Epithelial cell of prostate (primary cell): ENCODE measurements around the gene SPRYD7.
"Not testable (repeated sequence)": the region's sequence is repeated elsewhere in the genome, so short reads cannot be mapped to it uniquely, and the experiment has no call there.

ENCODE experiments used
- DNase-seq: peaks from one replicate; pipeline ENCODE4 v3.0.0-alpha.2; 2011; ENCODE audit warnings: low read depth, low spot score
- H3K27ac ChIP-seq: fragments of 450-650 bp; 2 replicates; pipeline ENCODE4 v1.5.1; 2017; ENCODE audit warnings: mild to moderate bottlenecking

Gene SPRYD7, protein sequence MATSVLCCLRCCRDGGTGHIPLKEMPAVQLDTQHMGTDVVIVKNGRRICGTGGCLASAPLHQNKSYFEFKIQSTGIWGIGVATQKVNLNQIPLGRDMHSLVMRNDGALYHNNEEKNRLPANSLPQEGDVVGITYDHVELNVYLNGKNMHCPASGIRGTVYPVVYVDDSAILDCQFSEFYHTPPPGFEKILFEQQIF

DNA sequence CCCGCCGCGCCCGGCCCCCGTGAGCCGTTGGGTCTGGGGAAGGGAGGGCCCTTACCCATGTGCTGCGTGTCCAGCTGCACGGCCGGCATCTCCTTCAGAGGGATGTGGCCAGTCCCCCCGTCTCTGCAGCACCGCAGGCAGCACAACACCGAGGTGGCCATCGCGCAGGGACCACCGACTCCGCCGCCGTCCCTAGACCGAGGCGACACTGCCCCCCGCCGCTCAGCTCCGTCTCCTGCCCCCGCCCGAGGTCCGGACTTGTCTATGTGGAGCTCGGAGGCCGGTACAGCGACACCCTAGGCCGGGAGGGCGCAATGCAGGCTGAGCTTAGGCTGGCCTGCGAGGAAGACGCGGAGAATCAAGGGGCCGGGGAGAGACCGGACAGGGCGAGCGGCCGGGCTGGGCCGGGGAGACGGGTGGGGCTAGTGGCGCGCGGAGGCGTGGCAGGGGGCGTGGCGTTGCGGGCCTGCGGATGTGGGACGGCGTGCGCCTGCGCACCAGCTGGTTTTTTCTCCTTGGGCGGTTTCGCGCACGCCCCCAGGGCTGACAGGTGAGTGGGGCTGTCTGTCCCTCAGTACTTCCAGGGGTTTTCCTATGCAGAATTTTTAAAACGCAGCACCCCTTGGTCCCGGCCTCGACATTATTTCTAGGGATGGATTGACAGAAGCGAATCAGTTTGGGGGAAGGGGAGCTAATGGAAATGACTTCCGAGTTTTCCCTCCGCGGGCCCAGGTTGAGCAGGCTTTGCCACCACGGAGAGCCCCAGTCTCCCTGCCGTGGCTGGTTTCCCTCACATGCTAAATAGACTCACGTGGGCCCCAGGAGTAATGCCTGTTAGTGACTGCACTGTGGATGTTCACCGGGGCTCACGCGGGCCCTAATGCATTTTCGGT lies at the start of gene SPRYD7:
TSS of gene SPRYD7 (minus strand) at position 266 of the 893 bp plus-strand sequence. CDS start at position 161, 105 bp downstream.
- DNase-seq: peak; percentile 89
- H3K27ac ChIP-seq: peak within 1 kb of the TSS; percentile 83

- no peak for DNase-seq
- H3K27ac ChIP-seq: no peak overlapping the region
Measured at GRCh38 chr13:49985129-49985528, 49.0 kb upstream of the SPRYD7 start.

- no peak overlapping the region for H3K27ac ChIP-seq
- no peak for DNase-seq
Measured at GRCh38 chr13:49980266-49980665, 44.1 kb upstream of the SPRYD7 start.

DNA sequence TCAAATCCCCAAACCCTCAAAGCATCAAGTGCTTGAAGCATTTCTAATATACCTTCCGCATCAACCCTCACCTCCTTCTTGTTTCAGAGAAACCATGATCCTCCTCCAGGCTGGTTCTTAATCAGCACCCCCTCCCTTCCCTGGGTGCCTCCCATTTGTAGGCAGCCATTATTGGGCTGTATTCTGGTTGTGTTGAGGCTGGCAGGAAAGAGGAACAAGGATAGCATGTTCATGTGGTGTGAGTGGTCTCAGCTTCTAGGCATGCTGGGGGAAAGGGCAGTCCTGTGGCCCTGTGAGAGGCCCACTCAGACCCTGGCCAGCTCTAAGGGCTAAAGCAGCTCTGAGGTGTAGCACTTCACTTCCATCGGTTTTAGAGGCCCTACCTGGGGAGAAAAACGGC lies 41.9 kb upstream of the SPRYD7 start:
- no peak overlapping the region for H3K27ac ChIP-seq
- no peak for DNase-seq

DNA sequence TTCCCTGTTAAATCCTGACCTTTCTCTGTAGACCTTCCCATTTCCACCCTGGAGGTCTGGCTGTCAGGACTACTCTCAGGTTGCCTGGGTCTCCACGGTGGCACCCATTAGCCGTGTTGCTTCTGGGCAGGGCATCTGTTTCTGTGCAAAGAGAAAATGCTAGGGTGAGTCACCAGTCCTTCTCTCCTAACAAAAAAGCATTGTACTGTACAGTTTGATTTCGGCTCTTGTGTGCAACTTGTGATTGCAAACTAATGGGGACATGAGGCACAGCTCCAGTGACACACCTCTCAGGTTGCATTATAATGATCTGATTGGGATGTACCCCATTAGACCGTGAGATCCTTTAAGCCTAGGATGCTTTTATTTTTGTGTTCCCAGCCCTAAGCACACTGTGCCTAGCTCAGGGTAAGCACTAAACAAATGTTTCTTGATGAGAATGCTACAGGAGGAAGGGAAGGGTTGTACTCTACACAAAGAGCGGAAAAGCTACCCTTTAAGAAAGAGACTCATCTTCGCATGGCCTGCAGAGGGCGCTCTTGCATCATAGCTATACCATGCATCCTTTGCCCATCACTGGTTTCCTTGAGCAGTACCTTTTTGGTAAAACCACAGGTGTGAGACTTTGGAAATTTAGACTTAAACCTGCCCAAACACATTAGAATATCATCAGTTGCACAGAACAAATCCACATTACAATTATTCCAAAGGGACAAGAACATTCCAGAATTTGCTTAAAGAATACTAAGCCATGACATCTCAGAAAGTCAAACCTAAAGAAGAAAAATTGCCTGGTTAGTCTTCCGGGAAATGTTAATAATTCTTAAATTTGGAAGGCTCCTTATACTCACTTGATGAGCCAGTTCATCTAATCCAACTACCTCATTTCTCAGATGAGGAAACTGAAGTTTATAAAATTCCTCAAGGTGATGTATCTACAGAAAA lies 40.4 kb upstream of the SPRYD7 start:
- no peak overlapping the region for H3K27ac ChIP-seq
- no peak for DNase-seq

- no peak for DNase-seq
- H3K27ac ChIP-seq: no peak overlapping the region
Measured at GRCh38 chr13:49975826-49976225, 39.7 kb upstream of the SPRYD7 start.

DNA sequence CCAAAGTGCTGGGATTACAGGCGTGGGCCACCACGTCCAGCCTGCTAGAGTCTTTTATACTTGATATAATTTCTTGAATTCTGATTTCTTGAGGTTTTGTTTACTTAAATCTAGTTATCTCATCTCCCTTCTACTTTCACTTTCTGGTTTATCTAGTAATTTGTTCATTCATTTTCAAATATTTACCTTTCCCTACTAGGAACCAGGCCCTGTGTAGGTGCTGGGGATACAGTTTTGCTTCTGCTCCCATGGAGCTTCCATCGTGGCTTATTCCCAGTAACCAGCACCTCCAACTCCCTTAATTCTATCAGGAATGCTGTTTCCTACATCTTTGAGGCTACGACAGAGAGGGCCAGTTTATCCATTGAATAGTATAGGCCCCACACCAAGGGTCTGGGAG lies 36.6 kb upstream of the SPRYD7 start:
- H3K27ac ChIP-seq: no peak overlapping the region
- no peak for DNase-seq

GRCh38 chr13:49967456-49967855 lies 31.3 kb upstream of the SPRYD7 start:
- no peak for DNase-seq
- H3K27ac ChIP-seq: no peak overlapping the region

DNA sequence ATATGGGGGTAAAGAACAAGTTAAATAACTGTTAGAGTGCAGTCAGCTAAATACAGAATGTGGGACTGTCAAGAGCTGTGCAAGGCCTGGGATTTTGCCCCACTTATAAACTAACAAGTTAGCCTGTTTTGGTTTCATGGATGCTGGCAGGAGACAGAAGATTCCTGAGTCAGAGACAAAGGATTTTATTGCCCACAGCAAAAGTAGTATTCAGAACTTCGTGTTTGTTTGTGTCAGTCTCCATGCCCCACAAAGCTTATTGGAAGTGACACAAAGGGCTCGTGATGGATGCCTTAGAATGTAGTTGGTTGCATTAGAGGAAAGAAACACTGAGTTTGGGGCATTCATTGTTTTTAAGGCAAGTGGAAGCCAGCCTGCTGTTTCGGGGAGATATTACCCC lies 22.2 kb upstream of the SPRYD7 start:
- no peak overlapping the region for H3K27ac ChIP-seq

GRCh38 chr13:49956131-49956530 lies 20.0 kb upstream of the SPRYD7 start:
- DNase-seq: no peak
- no peak overlapping the region for H3K27ac ChIP-seq

More for the DNA sequence above, 22.2 kb upstream of the SPRYD7 start:
- DNase-seq: no peak

DNA sequence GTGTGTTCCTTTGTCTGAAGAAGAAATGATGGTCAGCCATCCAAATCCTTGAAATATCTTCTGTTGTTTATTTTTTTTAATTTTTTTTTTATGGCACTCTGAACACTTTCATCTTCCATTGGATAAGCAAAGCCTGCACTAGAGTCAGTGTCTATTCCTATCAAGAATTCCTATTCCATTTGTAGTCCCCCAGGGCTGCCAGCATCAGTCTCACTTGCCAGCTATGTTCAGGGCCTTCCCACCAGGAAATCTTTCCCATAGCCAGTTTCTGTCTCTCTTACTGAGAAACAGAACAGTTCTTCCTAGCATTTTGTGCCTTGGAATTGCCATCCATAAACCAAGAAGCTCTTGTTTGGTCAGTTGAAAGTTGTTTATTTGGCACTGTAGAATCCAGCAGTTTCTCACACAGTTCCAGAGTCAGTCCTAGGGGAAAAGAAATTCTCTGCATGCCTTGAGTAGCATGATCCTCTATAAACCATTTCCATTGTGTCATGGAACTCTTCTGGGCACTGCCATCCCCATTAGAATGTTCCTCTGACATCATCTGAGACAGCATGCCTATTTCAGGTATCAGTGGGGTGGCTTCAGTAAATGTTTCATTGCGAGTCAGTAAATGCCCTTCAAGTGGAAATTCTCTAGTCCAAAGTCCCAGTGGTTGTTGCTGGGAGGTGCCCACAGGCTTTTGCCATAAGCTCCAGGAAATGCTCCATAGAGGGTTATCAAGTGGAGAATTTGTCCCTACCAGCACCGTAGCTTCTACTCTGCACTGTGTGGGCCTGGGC lies 18.7 kb upstream of the SPRYD7 start:
- H3K27ac ChIP-seq: no peak overlapping the region
- DNase-seq: no peak

DNA sequence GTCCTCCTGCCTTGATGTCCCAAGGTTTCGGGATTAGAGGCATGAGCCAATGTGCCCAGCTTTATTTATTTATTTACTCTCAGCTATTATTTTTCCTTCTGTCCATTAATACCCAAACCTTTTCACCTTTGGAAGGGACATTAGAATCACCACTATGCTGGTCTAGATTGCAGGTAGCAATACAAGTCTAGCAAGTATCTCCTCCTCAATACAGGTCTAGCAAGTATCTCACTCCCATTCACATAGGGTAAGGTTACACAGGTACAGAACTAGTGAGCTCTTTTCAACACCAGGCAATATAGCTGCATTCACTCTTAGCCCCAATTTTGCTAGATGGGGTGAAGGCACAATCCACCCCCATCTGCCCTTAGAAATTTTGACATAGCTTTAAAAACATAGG lies 17.4 kb upstream of the SPRYD7 start:
- no peak overlapping the region for H3K27ac ChIP-seq
- DNase-seq: no peak

DNA sequence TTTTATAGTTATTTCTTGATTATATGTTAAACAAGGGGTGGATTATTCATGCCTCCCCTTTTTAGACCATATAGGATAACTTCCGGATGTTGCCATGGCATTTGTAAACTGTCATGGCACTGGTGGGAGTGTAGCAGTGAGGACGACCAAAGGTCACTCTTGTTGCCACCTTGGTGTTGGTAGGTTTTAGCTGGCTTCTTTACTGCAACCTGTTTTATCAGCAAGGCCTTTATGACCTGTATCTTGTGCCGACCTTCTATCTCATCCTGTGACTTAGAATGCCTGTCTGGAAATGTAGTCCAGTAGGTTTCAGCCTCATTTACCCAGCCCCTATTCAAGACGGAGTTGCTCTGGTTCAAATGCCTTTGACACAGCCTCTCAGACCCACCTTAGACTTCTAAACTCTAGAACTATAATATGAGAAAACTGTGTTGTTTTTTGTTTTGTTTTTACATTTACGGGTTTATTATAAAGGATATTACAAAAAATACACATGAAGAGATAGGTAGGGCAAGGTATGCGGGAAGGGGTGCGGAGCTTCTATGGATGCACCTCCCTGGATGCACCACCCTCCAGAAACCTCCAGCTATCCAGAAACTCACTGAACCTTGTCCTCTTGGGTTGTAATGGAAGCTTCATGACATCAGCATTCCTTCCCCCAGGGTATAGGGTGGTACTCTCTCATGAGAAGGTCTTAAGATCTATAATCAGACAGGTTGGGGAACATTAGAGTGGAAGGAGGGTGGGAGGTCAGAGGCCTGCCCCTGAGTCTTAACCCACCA lies 15.8 kb upstream of the SPRYD7 start:
- no peak for DNase-seq
- H3K27ac ChIP-seq: no peak overlapping the region

DNA sequence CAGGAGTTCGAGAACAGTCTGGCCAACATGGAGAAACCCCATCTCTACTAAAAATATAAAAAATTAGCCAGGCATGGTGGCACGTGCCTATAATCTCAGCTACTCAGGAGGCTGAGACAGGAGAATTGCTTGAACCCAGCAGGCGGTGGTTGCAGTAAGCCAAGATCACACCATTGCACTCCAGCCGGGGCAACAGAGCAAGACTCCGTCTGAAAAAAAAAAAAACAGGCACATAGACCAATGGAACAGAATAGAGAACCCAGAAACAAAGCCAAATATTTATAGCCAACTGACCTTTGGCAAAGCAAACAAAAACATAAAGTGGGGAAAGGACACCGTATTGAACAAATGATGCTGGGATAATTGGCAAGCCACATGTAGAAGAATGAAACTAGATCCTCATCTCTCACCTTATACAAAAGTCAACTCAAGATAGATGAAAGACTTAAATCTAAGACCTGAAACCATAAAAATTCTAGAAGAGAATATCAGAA lies 12.7 kb upstream of the SPRYD7 start:
- not testable (repeated sequence) for DNase-seq

GRCh38 chr13:49939321-49939720 lies 3.2 kb upstream of the SPRYD7 start:
- no peak for DNase-seq
- H3K27ac ChIP-seq: no peak overlapping the region

More for the DNA sequence above, 12.7 kb upstream of the SPRYD7 start:
- H3K27ac ChIP-seq: not testable (repeated sequence)

DNA sequence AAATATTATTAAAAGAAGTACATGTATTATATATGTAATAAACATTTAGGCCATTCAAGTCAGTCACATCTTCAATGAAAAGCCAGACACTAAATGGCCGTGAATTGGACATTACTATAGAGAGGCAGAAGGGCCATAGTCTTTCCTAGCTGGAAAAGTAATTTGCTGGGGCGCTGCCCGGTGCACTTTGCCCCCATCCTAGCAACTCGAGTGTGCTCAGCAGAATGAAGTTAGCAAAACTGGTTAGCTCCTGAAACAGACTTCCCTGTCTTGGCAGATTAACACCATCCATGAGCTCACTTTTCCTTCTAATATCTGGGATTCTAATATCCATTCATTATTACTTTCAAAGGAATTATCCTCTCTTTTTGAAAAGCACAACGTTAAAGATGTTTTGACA lies 2.8 kb upstream of the SPRYD7 start:
- DNase-seq: no peak
- no peak overlapping the region for H3K27ac ChIP-seq

DNA sequence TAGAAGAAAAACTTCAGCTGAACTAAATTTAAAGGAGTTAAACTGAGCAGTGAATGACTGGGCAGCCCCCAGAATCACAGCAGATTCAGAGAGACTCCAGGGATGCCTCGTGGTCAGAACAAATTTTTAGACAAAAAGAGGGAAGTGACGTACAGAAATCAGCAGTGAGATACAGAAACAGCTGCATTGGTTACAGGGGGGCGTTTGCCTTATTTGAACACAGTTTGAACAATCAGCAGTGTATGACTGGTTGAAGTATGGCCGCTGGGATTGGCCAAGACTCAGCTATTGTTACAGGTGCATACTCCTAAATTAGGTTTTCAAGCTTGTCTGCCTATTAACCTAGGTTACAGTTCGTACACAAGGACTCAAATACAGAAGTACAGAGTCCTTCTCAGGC lies 2.2 kb upstream of the SPRYD7 start:
- no peak overlapping the region for H3K27ac ChIP-seq
- no peak for DNase-seq

GRCh38 chr13:49936968-49937273 lies 781 bp upstream of the SPRYD7 start:
- peak overlapping the region; percentile 83 for H3K27ac ChIP-seq
- DNase-seq: no peak
